HG03060 (cell line): ENCODE results near the gene PCDHGA3.
A peak's percentile ranks its signal among the peaks of the same experiment; 100 is the strongest.
"Not testable (repeated sequence)": the region's sequence is repeated elsewhere in the genome, so short reads cannot be mapped to it uniquely, and the experiment has no call there.

ENCODE experiments used
- ATAC-seq: cut with Tn5 transposase; IDR thresholded peaks from one replicate; pipeline ENCODE4 v1.9.1; 2021; ENCODE audit warnings: low read depth, moderate number of reproducible peaks; ENCODE audit not compliant: unreplicated experiment

PCDHGA3 gene

DNA sequence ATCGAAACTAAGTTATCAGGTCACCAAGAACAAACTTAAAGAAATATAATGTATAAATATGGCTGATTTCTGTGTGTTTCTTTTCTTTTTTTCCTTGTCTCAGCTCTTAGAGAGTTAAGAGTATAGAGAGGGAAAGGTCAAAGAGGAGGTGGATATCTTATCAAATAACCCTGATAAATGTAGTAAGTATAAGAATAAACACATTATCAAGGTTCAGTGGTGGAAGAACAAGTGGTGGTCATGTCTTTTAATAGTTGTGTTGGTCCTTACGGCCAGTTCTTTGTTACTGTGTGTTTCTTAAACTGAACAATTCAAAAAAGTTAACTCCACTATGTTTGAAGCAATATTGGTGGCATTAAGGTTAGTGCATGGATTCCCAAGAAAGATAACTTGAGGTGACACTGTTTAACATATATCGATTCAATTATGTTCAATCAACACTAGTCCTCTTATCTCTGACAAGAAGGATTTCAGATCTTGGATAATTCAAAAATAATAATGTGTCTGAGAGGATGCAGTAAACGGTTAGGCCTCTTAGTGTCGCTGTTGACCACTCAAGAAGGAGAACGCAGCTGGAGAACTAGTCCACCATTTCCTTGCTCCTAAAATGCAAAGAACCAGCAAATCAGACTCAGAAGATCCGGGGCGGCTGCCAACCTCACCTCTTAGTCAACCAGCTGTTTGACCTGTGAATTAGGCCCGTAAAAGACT is at the start of gene PCDHGA3:
TSS of gene PCDHGA3 (plus strand) at position 588 of the 711 bp plus-strand sequence. CDS start 205 bp downstream, outside the sequence.
- ATAC-seq, result no peak

DNA sequence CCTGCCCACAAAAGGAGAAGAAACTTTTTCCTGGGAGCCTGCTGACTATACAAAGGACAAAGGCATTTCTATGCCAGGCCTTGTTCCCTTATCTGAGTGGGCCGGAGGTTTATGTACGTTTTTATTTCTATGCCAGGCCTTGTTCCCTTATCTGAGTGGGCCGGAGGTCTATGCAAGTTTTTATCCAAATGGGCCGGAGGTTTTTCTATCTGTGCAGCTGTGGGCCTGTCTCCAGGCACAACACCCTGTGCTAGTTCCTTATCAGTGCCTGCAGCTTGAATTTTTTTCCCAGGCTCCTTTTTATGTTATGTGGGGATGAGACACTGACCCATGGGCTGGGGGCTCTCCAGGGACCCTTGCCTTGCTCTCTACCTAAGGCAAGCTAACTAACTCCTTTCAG is 45.3 kb upstream of the PCDHGA3 start:
- no peak for ATAC-seq

DNA sequence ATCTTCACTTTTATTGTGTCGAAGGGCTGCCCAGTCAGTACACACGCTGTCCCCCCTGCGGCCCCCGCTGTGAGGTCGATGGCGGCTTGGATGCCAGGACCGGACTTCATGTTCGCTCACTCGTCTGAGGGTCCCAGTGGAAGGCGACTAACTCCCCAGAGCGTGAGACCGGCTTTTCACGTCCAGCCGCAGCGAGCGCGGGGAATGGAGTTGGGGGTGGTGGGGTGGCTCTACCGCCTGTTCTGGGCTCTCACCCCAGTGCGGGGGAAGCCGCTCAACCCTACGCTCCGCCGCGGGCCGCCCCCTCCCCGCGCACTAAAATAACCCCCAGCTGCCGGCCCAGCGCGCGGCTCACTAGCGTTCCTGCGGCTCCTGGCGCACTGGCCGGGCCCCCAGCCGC is 39.9 kb upstream of the PCDHGA3 start, which contains the start of gene SLC25A2:
TSS of gene SLC25A2 (minus strand) at position 294 of the 400 bp plus-strand sequence. CDS start at position 110, 184 bp downstream.
- no peak for ATAC-seq

DNA sequence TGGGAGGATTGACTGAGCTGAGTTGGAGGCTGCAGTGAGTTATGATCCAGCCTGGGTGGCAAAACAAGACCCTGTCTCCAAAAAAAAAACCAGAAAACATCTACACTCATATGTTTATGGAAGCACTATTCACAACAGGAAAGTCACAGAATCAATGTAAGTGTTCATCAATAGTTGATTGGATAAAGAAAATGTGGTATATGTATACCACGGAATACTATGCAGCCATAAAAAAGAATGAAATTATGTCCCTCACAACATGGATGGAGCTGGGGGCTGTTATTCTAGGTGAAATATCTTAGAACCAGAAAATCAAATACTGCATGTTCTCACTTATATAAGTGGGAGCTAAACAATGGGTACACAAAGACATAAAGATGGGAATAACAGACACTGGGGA is 37.0 kb upstream of the PCDHGA3 start:
- no peak for ATAC-seq

DNA sequence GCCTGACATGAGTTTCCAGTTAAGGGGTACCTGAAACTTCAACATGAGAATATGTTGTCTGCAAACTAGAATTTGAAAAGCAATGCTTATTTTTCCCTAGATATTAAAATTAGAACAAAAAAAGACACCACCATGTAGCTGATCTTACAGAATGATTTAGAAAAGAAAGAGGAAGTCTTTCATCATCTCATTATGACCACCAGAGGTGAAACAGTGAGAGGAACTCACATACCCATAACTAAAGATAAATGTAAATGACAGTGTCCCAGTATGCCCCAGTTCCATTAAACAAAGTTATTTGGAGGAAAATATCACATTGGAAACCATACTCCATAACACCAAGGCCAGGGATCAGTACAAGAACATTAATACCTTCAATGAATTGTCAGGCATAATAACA is 29.9 kb upstream of the PCDHGA3 start:
- no peak for ATAC-seq

DNA sequence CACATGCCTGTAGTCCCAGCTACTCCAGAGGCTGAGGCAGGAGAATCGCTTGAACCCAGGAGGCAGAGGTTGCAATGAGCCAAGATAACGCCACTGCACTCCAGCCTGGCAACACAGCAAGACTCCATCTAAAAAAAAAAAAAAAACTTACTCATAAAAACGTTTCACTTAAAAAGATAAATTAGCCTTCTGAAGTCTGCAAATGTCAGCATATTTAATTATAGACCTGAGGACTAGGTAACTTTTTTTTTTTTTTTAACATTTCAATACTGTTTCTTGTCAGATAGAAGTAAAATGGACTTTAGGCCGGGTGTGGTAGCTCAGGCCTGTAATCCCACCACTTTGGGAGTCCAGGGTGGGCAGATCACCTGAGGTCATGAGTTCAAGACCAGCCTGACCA is 26.7 kb upstream of the PCDHGA3 start:
- not testable (repeated sequence) for ATAC-seq

DNA sequence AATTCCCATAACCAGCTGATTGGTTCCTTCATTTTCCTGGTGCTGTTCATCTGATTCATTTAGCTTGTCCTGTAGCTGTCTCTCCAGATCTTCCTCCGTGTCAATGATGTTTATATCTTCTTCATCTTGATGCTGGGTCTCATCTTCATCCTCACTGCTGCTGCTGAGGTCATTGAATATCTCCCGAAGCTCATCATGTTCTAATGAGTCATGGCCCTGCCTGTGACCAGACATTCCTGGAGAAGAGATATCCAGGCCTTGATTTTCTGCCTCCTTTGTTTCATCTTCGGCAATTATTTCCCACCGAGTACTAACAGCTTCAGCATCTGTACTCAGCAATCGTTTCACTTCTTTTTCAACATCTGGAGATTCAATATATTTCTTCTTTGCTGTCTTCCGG is 24.4 kb upstream of the PCDHGA3 start:
- ATAC-seq, result no peak

DNA sequence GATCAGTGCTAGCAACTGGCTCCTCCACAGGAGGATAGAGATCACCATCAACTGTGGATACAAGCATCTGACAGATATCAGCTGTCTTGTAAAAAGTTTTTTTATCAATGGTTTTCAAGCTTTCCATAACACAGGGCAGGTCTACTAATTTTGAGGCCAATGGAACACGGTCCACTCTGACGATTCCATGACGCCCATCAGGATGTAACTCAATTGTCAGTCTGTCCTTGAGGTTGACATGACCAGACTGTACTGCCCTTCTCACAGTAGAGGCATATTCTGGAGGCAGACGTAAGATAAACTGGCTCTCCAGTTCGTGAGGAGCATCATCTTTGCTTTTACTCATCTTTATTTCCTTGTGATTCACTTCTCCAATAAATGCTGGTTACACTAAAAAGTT is 23.9 kb upstream of the PCDHGA3 start:
- ATAC-seq, result no peak

DNA sequence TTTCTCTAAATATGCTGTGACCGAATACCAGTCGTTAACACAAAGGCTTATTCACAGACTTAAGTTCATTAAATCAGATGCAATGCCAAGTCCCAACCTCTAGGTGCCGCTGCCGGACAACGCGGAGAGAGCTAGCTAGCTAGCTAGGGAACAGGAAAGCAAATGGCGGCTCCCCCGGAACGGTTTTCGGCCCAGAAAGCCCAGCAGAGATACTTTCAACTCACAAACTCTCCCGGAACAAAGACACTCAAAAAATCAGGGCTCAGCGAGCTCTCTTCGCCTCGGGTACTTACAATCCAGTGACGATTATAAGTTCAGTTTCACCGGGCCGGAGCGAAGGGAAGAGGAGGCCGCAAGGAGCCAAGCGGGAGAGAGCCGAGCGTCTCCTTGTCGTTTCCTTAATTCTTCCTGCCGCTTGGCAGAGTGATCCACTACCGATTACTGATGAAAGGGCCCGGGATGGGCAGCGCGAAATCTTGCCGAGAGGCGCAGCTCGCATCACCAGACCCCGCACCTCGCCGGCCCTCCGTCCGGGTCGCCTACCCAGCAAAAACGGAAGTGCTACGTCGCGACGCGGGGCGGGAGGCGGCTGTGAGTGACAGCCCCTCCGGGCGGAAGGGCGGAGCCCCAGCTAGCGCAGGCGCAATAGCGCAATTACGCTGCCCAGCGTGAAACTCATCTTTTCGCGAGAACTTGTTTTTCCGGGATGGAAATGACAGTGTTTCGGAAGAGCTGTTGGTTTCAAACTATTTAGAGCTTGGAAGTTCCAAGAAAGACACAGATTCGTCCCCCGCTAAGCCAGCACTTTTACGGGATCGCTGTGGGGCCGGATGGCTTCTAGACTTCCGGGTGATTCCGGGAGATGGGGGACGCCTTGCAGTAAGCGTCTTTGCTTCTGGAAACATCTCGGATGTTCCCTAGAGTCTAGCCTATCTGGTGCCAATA is 23.1 kb upstream of the PCDHGA3 start, which contains the start of gene TAF7:
TSS of gene TAF7 (minus strand) at position 560 of the 945 bp plus-strand sequence. CDS start 740 bp downstream, outside the sequence.
- ATAC-seq, result peak; percentile 86

DNA sequence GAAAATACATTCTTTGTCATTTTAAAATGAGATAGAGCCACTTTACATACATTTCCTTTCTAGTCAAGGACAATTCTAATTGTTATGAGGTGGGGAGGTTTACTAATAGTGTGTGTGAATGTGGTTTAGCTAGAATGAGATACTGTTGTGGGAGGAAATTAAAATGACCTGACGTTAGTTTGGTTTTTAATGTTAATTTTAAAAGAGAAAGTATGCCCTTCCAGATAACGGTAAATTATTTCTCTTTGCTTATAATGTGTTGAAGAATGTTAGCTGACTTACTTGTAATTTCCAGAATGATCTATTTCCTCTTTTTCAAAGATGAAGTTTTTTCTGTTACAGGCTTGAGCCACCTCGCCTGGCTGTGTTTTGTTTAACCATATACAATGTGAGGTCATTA is 21.4 kb upstream of the PCDHGA3 start:
- ATAC-seq, result no peak

DNA sequence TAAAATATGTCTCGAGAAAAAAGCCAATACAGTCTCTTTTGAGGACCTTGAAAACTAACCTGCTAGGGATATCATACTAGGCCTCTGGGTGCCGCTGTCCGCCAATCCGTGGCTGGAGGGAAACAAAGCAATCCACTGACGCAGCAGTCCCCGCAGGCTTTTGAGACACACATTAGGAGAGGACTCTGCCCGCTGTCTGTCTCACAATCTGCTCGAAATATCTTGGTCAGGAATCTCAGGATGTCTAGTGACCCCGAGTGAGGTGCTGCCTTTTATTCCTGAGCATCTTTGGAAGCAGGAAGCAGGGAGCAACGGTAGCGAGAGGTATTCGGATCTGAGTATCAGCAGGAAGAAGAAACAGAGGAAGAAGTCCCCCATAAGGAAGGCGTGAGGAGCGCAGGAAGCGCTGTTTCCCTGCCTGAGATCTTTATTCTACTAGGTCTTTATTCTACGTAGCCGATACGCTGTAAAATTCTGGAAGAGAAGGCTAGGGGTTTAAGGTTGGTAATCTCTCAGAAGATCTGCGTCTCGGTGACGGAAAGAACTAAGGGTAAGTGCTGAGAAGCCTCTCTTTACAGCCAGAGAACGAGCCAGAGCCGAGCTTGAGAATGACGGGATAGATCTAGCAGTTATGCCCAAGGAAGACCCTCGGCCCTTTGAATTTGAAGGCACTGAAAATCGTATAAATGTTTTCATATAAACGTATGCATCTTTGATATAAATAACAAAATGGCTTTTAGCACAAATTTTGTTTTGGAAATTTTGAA is 17.4 kb upstream of the PCDHGA3 start:
- peak; percentile 59 for ATAC-seq

DNA sequence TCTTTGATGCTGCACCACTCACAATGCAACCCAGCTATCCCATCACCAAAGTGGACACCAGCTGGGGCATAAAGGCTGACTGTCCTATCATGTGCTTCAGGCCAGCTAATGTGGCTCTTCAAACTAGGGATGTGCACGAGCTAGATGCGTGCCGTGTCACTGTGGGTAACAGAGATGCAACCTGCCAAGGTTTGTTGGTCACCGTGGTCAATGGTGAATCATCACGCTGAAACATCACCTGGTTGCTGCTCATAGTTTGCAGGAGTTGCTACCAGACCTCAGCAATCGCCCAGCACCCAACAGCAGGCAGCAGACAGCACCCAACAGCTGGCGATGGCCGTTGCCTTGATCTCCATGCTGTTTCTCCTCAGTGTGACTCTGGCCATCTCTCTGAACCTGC is 15.4 kb upstream of the PCDHGA3 start:
- ATAC-seq, result no peak

DNA sequence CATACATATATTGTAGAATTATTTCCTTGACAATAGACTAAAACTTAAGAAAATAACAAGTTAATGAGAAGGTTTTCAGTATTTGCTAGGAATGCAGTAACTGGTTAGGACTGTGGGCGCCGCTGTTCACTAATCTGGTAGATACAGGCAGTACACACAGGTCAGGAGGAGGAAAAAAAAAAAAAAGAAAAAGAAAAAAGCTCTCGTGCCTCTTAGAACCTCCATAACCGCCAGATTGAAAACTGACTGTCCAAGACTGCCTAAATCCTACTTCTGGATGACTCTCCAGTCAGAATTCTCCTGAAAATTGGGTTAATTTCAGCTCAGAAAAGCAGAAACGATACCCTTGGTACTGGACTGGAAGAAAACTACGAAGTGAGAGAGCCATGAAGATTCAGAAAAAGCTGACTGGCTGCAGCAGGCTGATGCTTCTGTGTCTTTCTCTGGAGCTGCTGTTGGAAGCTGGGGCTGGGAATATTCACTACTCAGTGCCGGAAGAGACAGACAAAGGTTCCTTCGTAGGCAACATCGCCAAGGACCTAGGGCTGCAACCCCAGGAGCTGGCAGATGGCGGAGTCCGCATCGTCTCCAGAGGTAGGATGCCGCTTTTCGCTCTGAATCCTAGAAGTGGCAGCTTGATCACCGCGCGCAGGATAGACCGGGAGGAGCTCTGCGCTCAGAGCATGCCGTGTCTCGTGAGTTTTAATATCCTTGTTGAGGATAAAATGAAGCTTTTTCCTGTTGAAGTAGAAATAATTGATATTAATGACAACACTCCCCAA is 13.1 kb upstream of the PCDHGA3 start, which contains the start of gene PCDHGA1:
TSS of gene PCDHGA1 (plus strand) at position 216 of the 782 bp plus-strand sequence.
- no peak for ATAC-seq

DNA sequence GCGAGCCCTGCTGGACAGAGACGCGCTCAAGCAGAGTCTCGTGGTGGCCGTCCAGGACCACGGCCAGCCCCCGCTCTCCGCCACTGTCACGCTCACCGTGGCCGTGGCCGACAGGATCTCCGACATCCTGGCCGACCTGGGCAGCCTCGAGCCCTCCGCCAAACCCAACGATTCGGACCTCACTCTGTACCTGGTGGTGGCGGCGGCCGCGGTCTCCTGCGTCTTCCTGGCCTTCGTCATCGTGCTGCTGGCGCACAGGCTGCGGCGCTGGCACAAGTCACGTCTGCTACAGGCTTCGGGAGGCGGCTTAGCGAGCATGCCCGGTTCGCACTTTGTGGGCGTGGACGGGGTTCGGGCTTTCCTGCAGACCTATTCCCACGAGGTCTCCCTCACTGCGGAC is 11.1 kb upstream of the PCDHGA3 start:
- not testable (repeated sequence) for ATAC-seq

DNA sequence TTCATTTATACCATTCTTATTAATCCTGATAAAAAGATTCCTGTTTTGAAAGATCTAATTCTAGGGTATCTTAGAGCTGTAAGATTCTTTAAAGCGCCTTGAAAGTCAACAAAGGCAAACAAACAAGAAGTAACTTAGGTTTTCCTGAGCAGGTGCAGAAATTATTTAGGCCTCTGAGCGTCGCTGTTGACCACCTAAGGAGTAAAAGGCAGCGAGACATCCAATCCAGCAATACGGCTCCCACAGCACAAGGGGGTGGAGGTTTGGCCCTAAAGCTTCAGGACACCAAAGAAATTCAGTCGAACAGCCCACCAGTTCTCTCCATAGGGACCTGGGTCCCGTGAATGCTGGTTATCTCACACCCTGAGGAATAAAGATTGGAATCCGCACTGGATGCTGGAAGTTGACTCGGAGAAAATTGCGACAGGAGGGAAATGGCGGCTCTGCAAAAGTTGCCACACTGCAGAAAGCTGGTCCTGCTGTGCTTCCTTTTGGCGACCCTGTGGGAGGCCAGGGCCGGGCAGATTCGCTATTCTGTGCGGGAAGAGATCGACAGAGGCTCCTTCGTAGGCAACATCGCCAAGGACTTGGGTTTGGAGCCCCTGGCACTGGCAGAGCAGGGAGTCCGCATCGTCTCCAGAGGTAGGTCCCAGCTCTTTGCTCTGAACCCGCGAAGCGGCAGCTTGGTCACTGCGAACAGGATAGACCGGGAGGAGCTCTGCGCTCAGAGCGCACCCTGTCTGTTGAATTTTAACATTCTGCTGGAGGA is 4.9 kb upstream of the PCDHGA3 start, which contains the start of gene PCDHGA2:
TSS of gene PCDHGA2 (plus strand) at position 223 of the 769 bp plus-strand sequence.
- ATAC-seq, result no peak

DNA sequence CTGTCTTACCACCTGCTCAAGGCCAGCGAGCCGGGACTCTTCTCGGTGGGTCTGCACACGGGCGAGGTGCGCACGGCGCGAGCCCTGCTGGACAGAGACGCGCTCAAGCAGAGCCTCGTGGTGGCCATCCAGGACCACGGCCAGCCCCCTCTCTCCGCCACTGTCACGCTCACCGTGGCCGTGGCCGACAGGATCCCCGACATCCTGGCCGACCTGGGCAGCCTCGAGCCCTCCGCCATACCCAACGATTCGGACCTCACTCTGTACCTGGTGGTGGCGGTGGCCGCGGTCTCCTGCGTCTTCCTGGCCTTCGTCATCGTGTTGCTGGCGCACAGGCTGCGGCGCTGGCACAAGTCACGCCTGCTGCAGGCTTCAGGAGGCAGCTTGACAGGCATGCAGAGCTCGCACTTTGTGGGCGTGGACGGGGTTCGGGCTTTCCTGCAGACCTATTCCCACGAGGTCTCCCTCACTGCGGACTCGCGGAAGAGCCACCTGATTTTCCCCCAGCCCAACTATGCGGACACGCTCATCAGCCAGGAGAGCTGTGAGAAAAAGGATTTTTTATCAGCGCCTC is 2.8 kb upstream of the PCDHGA3 start:
- ATAC-seq, result not testable (repeated sequence)

DNA sequence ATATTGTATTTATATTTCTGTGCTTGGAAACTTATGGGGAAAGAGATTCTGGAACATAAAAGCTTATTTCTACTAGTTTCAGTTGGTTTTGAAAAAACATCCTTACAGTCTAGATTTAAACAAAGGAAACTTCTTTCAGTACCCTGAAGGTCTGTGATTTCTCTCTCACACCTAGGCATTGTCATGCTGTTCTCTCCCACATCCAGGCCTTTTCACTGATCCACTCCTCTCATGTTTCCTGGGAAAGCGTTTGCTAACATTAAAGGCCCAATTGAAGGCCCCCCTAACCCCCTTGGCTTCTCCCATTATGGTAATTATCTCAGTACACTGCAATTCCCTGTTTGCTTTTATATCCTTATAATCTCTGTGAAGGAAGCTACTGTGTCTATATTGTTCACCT is 856 bp upstream of the PCDHGA3 start:
- ATAC-seq, result no peak

DNA sequence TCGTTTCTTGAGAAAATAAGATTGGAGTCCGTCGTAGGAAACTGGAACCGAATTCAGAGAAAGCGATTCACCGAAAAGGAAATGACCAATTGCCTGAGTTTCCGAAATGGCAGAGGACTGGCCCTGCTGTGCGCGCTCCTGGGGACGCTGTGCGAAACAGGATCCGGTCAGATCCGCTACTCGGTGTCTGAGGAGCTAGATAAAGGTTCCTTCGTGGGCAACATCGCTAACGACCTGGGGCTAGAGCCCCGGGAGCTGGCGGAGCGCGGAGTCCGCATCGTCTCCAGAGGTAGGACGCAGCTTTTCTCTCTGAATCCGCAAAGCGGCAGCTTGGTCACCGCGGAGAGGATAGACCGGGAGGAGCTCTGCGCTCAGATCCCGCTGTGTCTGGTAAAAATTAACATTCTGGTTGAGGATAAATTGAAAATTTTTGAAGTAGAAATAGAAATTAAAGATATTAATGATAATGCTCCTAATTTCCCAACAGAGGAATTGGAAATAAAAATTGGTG is 379 bp downstream of the PCDHGA3 start:
- ATAC-seq, result no peak
